HepG2 (cell line): ENCODE results near the gene TFDP2. TPM values are rescaled to one million over a fixed set of nuclear protein-coding genes. Genes with fewer than 3 reads are reported as not detected.

Experiments used
- GTF3A ChIP-seq: sonication (generic); formaldehyde crosslinking; conservative IDR thresholded peaks from 2 replicates; pipeline ENCODE4 v1.4.0; 2020; ENCODE audit warnings: mild to moderate bottlenecking, missing genetic modification reagents
- NCOA5 ChIP-seq: sonication (generic); formaldehyde crosslinking; IDR thresholded peaks from 2 replicates; pipeline ENCODE4 v1.4.0; 2020; ENCODE audit warnings: missing genetic modification reagents
- PCBP1 ChIP-seq: fragments of 200-400 bp; formaldehyde crosslinking; IDR thresholded peaks from 2 replicates; pipeline ENCODE4 v1.6.1; 2017; ENCODE audit warnings: mild to moderate bottlenecking, low read depth, low read length, borderline replicate concordance
- SOX13 ChIP-seq, 3 experiments: fragments of 450-650 bp in 1 of 3; sonication (generic) in 1 of 3; formaldehyde crosslinking in 1 of 3; IDR thresholded peaks in 2 of 3; conservative IDR thresholded peaks in 1 of 3; 2 replicates each; pipeline versions ENCODE4 v1.5.0 to v1.6.1; 2016 to 2020; ENCODE audit warnings: antibody characterized with exemption in 1 of 3, mild to moderate bottlenecking in 1 of 3, missing compliant biosample characterization in 1 of 3, missing genetic modification reagents in 1 of 3, moderate library complexity in 1 of 3
- ZNF713 ChIP-seq: sonication (generic); formaldehyde crosslinking; IDR thresholded peaks from 2 replicates; pipeline ENCODE4 v1.4.0; 2020; ENCODE audit warnings: mild to moderate bottlenecking, missing genetic modification reagents
- polyA plus RNA-seq, 8 experiments: library from polyadenylated mRNA; depleted of rRNA in 3 of 8; stranded (reverse) in 7 of 8; unstranded in 1 of 8; fragments of >200 nt; fragmentation: Illumina TruSeq in 4 of 8; extraction: Trizol in 4 of 8; gene quantifications; 2 replicates each; pipeline versions ENCODE4 v1.2.1 to v1.2.3, GENCODE V29; 2011 to 2016; ENCODE audit warnings: low read depth in 4 of 8, missing spikeins in 1 of 8, mixed read lengths in 1 of 8; ENCODE audit not compliant: insufficient read depth in 1 of 8
- total RNA-seq, 5 experiments: library from RNA; depleted of rRNA; stranded (reverse); fragments of >200 nt; fragmentation: Illumina TruSeq; extraction: Trizol; gene quantifications; 2 replicates each; pipeline ENCODE4 v1.2.3, GENCODE V29; 2016; ENCODE audit warnings: low read depth in 1 of 5
- TF ChIP-seq, protein P1 (sequence below), 2 experiments: sonication (generic) in 1 of 2; formaldehyde crosslinking in 1 of 2; IDR thresholded peaks; 2 replicates each; pipeline versions ENCODE4 v1.4.0 to v1.6.1; 2016 to 2020; ENCODE audit warnings: borderline replicate concordance in 1 of 2, low read depth in 1 of 2, mild to moderate bottlenecking in 1 of 2, missing genetic modification reagents in 1 of 2
- TF ChIP-seq, protein P2 (sequence below): sonication (generic); formaldehyde crosslinking; IDR thresholded peaks from 2 replicates; pipeline ENCODE4 v1.8.0; 2022; ENCODE audit warnings: missing genetic modification reagents, mild to moderate bottlenecking, moderate library complexity, borderline replicate concordance

The TFDP2 gene
- total and polyA plus RNA-seq, 2 of the 13 experiments (the other 11 are each of a cell fraction or from before 2014, with no cell fraction given): 17.9 to 37.4 TPM

DNA sequence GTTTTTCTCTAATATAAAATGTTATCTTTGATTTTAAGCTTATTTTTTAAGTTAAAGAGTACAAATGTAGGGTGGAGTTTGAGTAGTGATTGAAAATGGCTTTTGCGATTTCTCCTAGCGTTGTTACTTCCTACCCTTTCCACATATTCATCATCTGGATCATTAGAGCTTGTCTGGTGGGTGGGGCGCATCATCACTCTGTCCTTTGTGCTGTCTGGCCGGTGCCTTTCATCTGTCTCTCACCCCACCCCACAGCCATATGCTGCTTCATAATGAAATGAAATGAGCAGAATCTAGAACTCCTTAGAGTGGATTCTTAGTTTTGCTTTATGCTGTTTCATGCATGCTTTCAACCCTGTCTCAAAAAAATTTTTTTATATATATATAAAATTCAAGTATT lies 228.6 kb downstream of the TFDP2 start (continued):
- TF ChIP-seq, protein P1, sequence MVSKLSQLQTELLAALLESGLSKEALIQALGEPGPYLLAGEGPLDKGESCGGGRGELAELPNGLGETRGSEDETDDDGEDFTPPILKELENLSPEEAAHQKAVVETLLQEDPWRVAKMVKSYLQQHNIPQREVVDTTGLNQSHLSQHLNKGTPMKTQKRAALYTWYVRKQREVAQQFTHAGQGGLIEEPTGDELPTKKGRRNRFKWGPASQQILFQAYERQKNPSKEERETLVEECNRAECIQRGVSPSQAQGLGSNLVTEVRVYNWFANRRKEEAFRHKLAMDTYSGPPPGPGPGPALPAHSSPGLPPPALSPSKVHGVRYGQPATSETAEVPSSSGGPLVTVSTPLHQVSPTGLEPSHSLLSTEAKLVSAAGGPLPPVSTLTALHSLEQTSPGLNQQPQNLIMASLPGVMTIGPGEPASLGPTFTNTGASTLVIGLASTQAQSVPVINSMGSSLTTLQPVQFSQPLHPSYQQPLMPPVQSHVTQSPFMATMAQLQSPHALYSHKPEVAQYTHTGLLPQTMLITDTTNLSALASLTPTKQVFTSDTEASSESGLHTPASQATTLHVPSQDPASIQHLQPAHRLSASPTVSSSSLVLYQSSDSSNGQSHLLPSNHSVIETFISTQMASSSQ (IDR thresholded peaks at IDR 0.05; ENCODE audit: low read depth): no peak
- TF ChIP-seq, protein P1 (CRISPR knock-in tag; IDR thresholded peaks at IDR 0.05; ENCODE audit: borderline replicate concordance): no peak
- TF ChIP-seq SOX13 (IDR thresholded peaks at IDR 0.05): no peak
- no peak for TF ChIP-seq SOX13 (CRISPR knock-in tag; conservative IDR thresholded peaks at IDR 0.05 in 1 of 2, IDR thresholded peaks at IDR 0.05 in 1 of 2)
- TF ChIP-seq, protein P2, sequence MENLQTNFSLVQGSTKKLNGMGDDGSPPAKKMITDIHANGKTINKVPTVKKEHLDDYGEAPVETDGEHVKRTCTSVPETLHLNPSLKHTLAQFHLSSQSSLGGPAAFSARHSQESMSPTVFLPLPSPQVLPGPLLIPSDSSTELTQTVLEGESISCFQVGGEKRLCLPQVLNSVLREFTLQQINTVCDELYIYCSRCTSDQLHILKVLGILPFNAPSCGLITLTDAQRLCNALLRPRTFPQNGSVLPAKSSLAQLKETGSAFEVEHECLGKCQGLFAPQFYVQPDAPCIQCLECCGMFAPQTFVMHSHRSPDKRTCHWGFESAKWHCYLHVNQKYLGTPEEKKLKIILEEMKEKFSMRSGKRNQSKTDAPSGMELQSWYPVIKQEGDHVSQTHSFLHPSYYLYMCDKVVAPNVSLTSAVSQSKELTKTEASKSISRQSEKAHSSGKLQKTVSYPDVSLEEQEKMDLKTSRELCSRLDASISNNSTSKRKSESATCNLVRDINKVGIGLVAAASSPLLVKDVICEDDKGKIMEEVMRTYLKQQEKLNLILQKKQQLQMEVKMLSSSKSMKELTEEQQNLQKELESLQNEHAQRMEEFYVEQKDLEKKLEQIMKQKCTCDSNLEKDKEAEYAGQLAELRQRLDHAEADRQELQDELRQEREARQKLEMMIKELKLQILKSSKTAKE: no peak
- no peak for TF ChIP-seq ZNF713 (CRISPR knock-in tag)
- no peak for TF ChIP-seq NCOA5 (CRISPR knock-in tag)
- no peak for TF ChIP-seq PCBP1
- TF ChIP-seq GTF3A (CRISPR knock-in tag): no peak
